Psoas muscle (tissue), 8 donors: ENCODE data around the gene SIL1. TPM values are rescaled to one million over a fixed set of nuclear protein-coding genes. Genes with fewer than 3 reads are reported as not detected.

Source experiments
- ATAC-seq, 4 donors: fragments of 200-7000 bp; cut with Tn5 transposase; one replicate each; pipeline ENCODE4 v1.9.1; 2020; ENCODE audit warnings: moderate library complexity in 3 of 4, mild to moderate bottlenecking in 2 of 4
- DNase-seq, 2 donors: peaks; one replicate each; pipeline ENCODE4 v3.0.0-alpha.2; 2020
- H3K27ac ChIP-seq: fragments of 200-600 bp; one replicate; pipeline ENCODE4 v1.8.0; 2022
- H3K27me3 ChIP-seq, 3 donors: fragments of 200-600 bp in 1 of 3; one replicate each; pipeline versions ENCODE4 v1.6.1 to v1.8.0; 2013 to 2022; ENCODE audit warnings: low read length in 2 of 3, mild to moderate bottlenecking in 2 of 3, moderate library complexity in 1 of 3; ENCODE audit not compliant: insufficient read depth in 3 of 3
- H3K36me3 ChIP-seq, 2 donors: fragments of 200-600 bp in 1 of 2; one replicate each; pipeline versions ENCODE4 v1.6.1 to v1.8.0; 2013 to 2022; ENCODE audit warnings: low read depth in 1 of 2, mild to moderate bottlenecking in 1 of 2, moderate library complexity in 1 of 2; ENCODE audit not compliant: insufficient read depth in 1 of 2
- H3K4me1 ChIP-seq: fragments of 200-600 bp; one replicate; pipeline ENCODE4 v1.8.0; 2022
- H3K4me3 ChIP-seq: fragments of 200-600 bp; one replicate; pipeline ENCODE4 v1.8.0; 2022; ENCODE audit warnings: mild to moderate bottlenecking
- H3K9me3 ChIP-seq: fragments of 200-600 bp; one replicate; pipeline ENCODE4 v1.8.0; 2022
- WGBS, 3 donors: extraction: QIAGEN DNeasy Blood & Tissue Kit; methylation state at CpG; one replicate each; pipeline versions ENCODE4 v1.1.6 to v1.1.7; 2013; 5-methylcytosine and 5-hydroxymethylcytosine counted together
- intact Hi-C, 2 donors: fragments of 100-400 bp; cut with DNase I; formaldehyde crosslinking; loops; one replicate each; pipeline versions ENCODE4 v1.11.0 to v1.14.2; 2022
- polyA plus RNA-seq, 3 donors: library from polyadenylated mRNA; stranded (reverse); fragments of 200-250 nt; gene quantifications; one replicate each; pipeline ENCODE4 v1.2.3, GENCODE V29; 2013
- total RNA-seq, 4 donors: library from RNA; stranded (reverse); fragmentation: NEBNext Ultra II Directional in 2 of 4; extraction: Animal tissue kit (Norgen Biotek cat#: 25700) in 2 of 4; gene quantifications; one replicate each; pipeline versions ENCODE4 v1.2.1 to v1.2.4, GENCODE V29; 2021 to 2023
- TF ChIP-seq, protein P1 (sequence below): fragments of 200-600 bp; IDR thresholded peaks from one replicate; pipeline ENCODE4 v1.8.0; 2022; ENCODE audit warnings: antibody characterized with exemption
- donor health status: healthy with polysubstance abuse.
- donor health status: DM: no; HTN: no; CAD: no; lungs with moderate emphysema.
- donor health status: Bipolar disorder and iron deficiency.
- donor health status: healthy.
- donor health status: DM: yes; HTN: yes; CAD: no.
- donor health status: DM: no; HTN: no; CAD: no.
- donor health status: DM: no; HTN: no; CAD: no.
- donor health status: DM: yes; HTN: yes; CAD: no.

Gene SIL1
- total and polyA plus RNA-seq, 7 donors: 27.1 to 52.9 (median 41.0) TPM

DNA sequence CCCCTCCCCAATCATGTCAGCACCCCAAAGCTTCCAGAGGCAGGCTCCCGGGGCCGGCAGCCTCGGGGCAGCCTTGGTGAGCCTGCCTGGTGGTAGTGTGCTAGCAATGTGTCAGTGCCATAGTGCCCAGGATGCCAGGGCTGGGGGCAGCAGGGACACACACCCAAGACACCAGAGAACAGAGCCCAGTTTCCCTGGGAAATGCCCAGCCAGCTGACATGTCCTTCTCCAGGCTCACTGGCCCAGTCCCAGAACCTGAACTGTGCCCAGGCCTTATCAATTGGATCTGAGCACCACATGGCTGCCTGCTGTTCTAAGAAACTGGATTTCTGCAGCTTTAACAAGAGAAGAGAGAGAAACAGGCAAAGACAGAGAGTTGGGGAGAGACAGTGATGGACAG, 248.2 kb downstream of the SIL1 start:
- Histone ChIP-seq H3K36me3 (peaks cover 0 to 9% of the 10 kb centered on the region in 2 donors), H3K9me3 (no peaks in the 10 kb centered on the region), H3K27me3 (no peaks in the 10 kb centered on the region), H3K4me1 (peaks cover 41% of the 10 kb centered on the region), H3K4me3 (no peak overlapping the region), H3K27ac (no peak overlapping the region)
- 51 to 85% (median 53%) methylated on average over 3 of the region's 3 CpGs for WGBS, 3 donors
- DNase-seq (no peak), ATAC-seq (no peak)
- intact Hi-C loops: no loop called here
- TF ChIP-seq, protein P1, sequence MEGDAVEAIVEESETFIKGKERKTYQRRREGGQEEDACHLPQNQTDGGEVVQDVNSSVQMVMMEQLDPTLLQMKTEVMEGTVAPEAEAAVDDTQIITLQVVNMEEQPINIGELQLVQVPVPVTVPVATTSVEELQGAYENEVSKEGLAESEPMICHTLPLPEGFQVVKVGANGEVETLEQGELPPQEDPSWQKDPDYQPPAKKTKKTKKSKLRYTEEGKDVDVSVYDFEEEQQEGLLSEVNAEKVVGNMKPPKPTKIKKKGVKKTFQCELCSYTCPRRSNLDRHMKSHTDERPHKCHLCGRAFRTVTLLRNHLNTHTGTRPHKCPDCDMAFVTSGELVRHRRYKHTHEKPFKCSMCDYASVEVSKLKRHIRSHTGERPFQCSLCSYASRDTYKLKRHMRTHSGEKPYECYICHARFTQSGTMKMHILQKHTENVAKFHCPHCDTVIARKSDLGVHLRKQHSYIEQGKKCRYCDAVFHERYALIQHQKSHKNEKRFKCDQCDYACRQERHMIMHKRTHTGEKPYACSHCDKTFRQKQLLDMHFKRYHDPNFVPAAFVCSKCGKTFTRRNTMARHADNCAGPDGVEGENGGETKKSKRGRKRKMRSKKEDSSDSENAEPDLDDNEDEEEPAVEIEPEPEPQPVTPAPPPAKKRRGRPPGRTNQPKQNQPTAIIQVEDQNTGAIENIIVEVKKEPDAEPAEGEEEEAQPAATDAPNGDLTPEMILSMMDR: no peak

GRCh38 chr5:138949223-138949574, 249.0 kb downstream of the SIL1 start:
- H3K36me3 ChIP-seq: peaks cover 0 to 9% of the 10 kb centered on the region in 2 donors
- peaks cover 33% of the 10 kb centered on the region for H3K4me1 ChIP-seq
- no peaks in the 10 kb centered on the region for H3K9me3 ChIP-seq
- no peak overlapping the region for H3K4me3 ChIP-seq
- no peaks in the 10 kb centered on the region for H3K27me3 ChIP-seq
- 60 to 85% (median 70%) methylated on average over 4 of the region's 4 CpGs for WGBS, 3 donors
- H3K27ac ChIP-seq: no peak overlapping the region
- ATAC-seq: no peak
- TF ChIP-seq, protein P1: no peak
- DNase-seq: no peak
- intact Hi-C loops: no loop called here

DNA sequence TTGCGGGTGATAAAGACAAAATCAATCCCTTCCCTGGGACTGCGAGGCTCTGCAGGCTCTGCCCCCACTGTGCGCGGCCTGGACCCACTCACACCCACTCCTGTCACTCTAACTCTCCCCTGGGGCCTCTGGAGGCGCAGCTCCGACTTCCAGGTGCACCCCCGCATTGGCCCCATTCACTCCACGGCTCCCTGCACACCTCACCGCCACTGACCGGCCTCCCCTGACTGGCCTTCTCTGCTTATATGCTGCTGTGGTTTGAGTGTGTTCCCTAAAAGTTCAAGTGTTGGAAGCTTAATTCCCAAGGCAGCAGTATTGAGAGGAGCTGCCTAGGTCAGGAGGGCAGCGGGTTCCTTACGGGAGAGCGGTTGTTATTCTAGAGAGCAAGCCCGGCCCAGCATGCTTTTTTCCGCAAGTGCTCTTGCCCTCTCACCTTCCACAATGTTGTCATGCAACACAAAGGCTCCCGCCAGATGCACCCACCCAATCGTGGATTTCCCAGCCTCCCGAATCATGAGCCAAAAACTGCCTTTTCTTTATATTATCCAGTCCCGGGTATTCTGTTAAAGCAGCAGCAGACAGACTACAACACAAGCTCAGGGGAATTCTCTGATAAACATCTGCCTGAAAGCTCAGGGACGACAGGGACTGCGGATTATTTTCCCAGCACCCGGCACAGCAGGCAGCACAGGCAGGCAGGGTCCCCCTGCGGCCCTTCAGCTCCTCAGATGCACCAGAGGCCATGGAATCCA, 249.5 kb downstream of the SIL1 start:
- ATAC-seq (no peak), DNase-seq (no peak)
- TF ChIP-seq, protein P1: no peak
- Histone ChIP-seq H3K27ac (no peak overlapping the region), H3K27me3 (no peaks in the 10 kb centered on the region), H3K9me3 (no peaks in the 10 kb centered on the region), H3K36me3 (peaks cover 0 to 9% of the 10 kb centered on the region in 2 donors), H3K4me1 (peaks cover 27% of the 10 kb centered on the region), H3K4me3 (no peak overlapping the region)
- intact Hi-C loops: no loop called here
- 78 to 81% (median 79%) methylated on average over 23 of the region's 23 CpGs for WGBS, 3 donors

DNA sequence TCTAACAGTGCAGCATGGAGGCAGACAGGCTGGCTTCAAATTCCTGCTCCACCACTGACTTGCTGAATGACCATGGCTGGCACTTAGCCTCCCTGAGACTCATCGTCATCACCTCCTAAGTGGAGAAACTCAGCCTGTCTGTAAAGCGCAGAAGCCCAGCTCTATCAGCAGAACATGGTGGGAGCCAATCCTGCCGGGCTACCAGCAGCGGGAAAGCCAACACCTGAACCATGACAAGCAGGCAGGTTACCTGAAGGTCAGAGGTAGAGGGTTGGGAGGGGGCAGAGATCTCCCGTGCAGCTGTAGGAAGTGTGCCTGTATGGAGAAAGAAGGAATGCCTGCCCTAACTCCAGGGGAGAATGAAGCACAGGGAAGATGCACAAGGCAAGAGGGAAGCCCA, 250.4 kb downstream of the SIL1 start:
- H3K4me3 ChIP-seq: no peak overlapping the region
- peaks cover 0 to 9% of the 10 kb centered on the region in 2 donors for H3K36me3 ChIP-seq
- no peak for ATAC-seq
- DNase-seq: no peak
- TF ChIP-seq, protein P1: no peak
- peaks cover 18% of the 10 kb centered on the region for H3K4me1 ChIP-seq
- H3K9me3 ChIP-seq: no peaks in the 10 kb centered on the region
- no peaks in the 10 kb centered on the region for H3K27me3 ChIP-seq
- 93 to 97% (median 94%) methylated on average over 5 of the region's 5 CpGs for WGBS, 3 donors
- intact Hi-C loops: no loop called here
- H3K27ac ChIP-seq: no peak overlapping the region
